SK-N-SH (cell line): Measurements from ENCODE around the gene PALLD. TPM values are rescaled to one million over a fixed set of nuclear protein-coding genes. Genes with fewer than 3 reads are reported as not detected.

Experiments used
- CTCF ChIA-PET: fragments of 300-600, 350-600 bp; formaldehyde crosslinking; extraction: SDS; loops from one replicate; lab custom pipeline; 2021; lab: Yijun Ruan, JAX
- POLR2A ChIA-PET: fragments of 350-600 bp; sonication (Branson Sonifier 250); formaldehyde crosslinking; extraction: SDS; loops from one replicate; lab custom pipeline; 2020; ENCODE audit warnings: antibody characterized with exemption, inconsistent platforms; lab: Yijun Ruan, JAX
- DNase-seq: peaks from one replicate; pipeline ENCODE4 v3.0.0; 2012
- H2AFZ ChIP-seq: fragments of 200-600 bp; sonication (generic); 2 replicates; pipeline ENCODE4 v1.8.1; 2016; ENCODE audit warnings: antibody characterized with exemption, mild to moderate bottlenecking, low read depth
- H3F3A ChIP-seq: fragments of 200-600 bp; sonication (generic); replicated peaks from 2 replicates; pipeline ENCODE3; 2016; ENCODE audit warnings: antibody characterized with exemption, mild to moderate bottlenecking; ENCODE audit not compliant: insufficient read depth
- H3K27ac ChIP-seq, 2 experiments: fragments of 200-500 bp in 1 of 2; fragments of 200-600 bp in 1 of 2; sonication (Bioruptor generic) in 1 of 2; sonication (generic), shearing (Covaris generic) in 1 of 2; 2 replicates each; pipeline versions ENCODE4 v1.5.1 to v1.6.1; 2014 to 2016; ENCODE audit warnings: low read depth in 2 of 2, inconsistent platforms in 1 of 2, low read length in 1 of 2, mild to moderate bottlenecking in 1 of 2, mixed read lengths in 1 of 2
- H3K27me3 ChIP-seq: fragments of 200-600 bp; sonication (generic), shearing (Covaris generic); 2 replicates; pipeline ENCODE4 v1.6.1; 2016; ENCODE audit warnings: mixed run types; ENCODE audit not compliant: insufficient read depth
- H3K36me3 ChIP-seq, 2 experiments: fragments of 200-500 bp in 1 of 2; fragments of 200-600 bp in 1 of 2; sonication (Bioruptor generic) in 1 of 2; sonication (generic) in 1 of 2; replicated peaks in 1 of 2; 2 replicates each; pipeline versions ENCODE3 to v1.5.1; 2014 to 2016; ENCODE audit warnings: low read length in 1 of 2, mild to moderate bottlenecking in 1 of 2; ENCODE audit not compliant: insufficient read depth in 2 of 2, control insufficient read depth in 1 of 2
- H3K4me1 ChIP-seq, 2 experiments: fragments of 200-500 bp in 1 of 2; fragments of 200-600 bp in 1 of 2; sonication (Bioruptor generic) in 1 of 2; sonication (generic), shearing (Covaris generic) in 1 of 2; 2 replicates each; pipeline versions ENCODE4 v1.5.1 to v1.6.1; 2014 to 2016; ENCODE audit warnings: low read depth in 1 of 2, low read length in 1 of 2, mixed run types in 1 of 2; ENCODE audit not compliant: insufficient read depth in 2 of 2, control insufficient read depth in 1 of 2
- H3K4me2 ChIP-seq: fragments of 200-600 bp; sonication (generic), shearing (Covaris generic); 2 replicates; pipeline ENCODE4 v1.6.1; 2017; ENCODE audit warnings: mixed run types
- H3K4me3 ChIP-seq, 2 experiments: fragments of 200-500 bp in 1 of 2; fragments of 200-600 bp in 1 of 2; sonication (Bioruptor generic) in 1 of 2; sonication (generic), shearing (Covaris generic) in 1 of 2; 2 replicates each; pipeline versions ENCODE4 v1.5.1 to v1.8.1; 2014 to 2016; ENCODE audit warnings: low read depth in 2 of 2, inconsistent platforms in 1 of 2, low read length in 1 of 2, mild to moderate bottlenecking in 1 of 2, mixed read lengths in 1 of 2, moderate library complexity in 1 of 2
- H3K79me2 ChIP-seq: fragments of 200-600 bp; sonication (generic); 2 replicates; pipeline ENCODE4 v1.8.1; 2017; ENCODE audit warnings: mild to moderate bottlenecking; ENCODE audit not compliant: insufficient read depth
- H3K9ac ChIP-seq: fragments of 200-600 bp; sonication (generic); 2 replicates; pipeline ENCODE4 v1.6.1; 2017; ENCODE audit warnings: mixed run types
- H3K9me2 ChIP-seq: fragments of 200-600 bp; sonication (generic); 2 replicates; pipeline ENCODE4 v1.6.1; 2017; ENCODE audit warnings: mixed run types
- H3K9me3 ChIP-seq: fragments of 200-600 bp; sonication (generic); 2 replicates; pipeline ENCODE4 v1.6.1; 2017; ENCODE audit warnings: mixed run types, mild to moderate bottlenecking, moderate library complexity
- H4K20me1 ChIP-seq: fragments of 200-600 bp; sonication (generic); 2 replicates; pipeline ENCODE4 v1.6.1; 2017; ENCODE audit warnings: mild to moderate bottlenecking, mixed run types; ENCODE audit not compliant: insufficient read depth
- EZH2phosphoT487 ChIP-seq: fragments of 200-600 bp; sonication (generic); IDR thresholded peaks from 2 replicates; pipeline ENCODE4 v1.6.1; 2017; ENCODE audit warnings: low read depth, mixed run types, mild to moderate bottlenecking, antibody characterized with exemption, moderate library complexity, borderline replicate concordance
- FOSL2 ChIP-seq: IDR thresholded peaks from 2 replicates; pipeline ENCODE4 v1.4.0; 2012; ENCODE audit warnings: low read depth, mild to moderate bottlenecking, moderate library complexity, borderline replicate concordance
- FOXM1 ChIP-seq: IDR thresholded peaks from 2 replicates; pipeline ENCODE4 v1.4.0; 2012; ENCODE audit warnings: low read depth, mild to moderate bottlenecking
- GABPA ChIP-seq: IDR thresholded peaks from 2 replicates; pipeline ENCODE4 v1.4.0; 2012; ENCODE audit warnings: low read depth, mild to moderate bottlenecking
- GATA2 ChIP-seq: sonication (generic); formaldehyde crosslinking; IDR thresholded peaks from 2 replicates; pipeline ENCODE4 v1.5.0; 2020; ENCODE audit warnings: mild to moderate bottlenecking, missing genetic modification reagents
- IRF3 ChIP-seq: fragments of 150-350 bp; IDR thresholded peaks from 2 replicates; pipeline ENCODE4 v1.6.1; 2016; ENCODE audit warnings: mild to moderate bottlenecking, low read depth, low read length
- MAX ChIP-seq: IDR thresholded peaks from 2 replicates; pipeline ENCODE4 v1.4.0; 2012; ENCODE audit warnings: low read depth
- MEF2A ChIP-seq: IDR thresholded peaks from 2 replicates; pipeline ENCODE4 v1.4.0; 2012; ENCODE audit warnings: low read depth, borderline replicate concordance
- MXI1 ChIP-seq: IDR thresholded peaks from 2 replicates; pipeline ENCODE4 v1.6.1; 2012; ENCODE audit warnings: mild to moderate bottlenecking, low read depth, low read length, improper control_type of control experiment
- PBX3 ChIP-seq: IDR thresholded peaks from 2 replicates; pipeline ENCODE4; 2012
- POLR2AphosphoS5 ChIP-seq: IDR thresholded peaks from 2 replicates; pipeline ENCODE4 v1.6.1; 2012; ENCODE audit warnings: low read depth, low read length
- RCOR1 ChIP-seq: fragments of 150-350 bp; IDR thresholded peaks from 2 replicates; pipeline ENCODE4 v1.6.1; 2017; ENCODE audit warnings: antibody characterized with exemption, low read length
- REST ChIP-seq: IDR thresholded peaks from 2 replicates; pipeline ENCODE4 v1.6.1; 2012; ENCODE audit warnings: mild to moderate bottlenecking, low read depth, low read length, moderate library complexity
- TAF1 ChIP-seq: IDR thresholded peaks from 2 replicates; pipeline ENCODE4 v1.6.1; 2012; ENCODE audit warnings: low read depth, mild to moderate bottlenecking, low read length, moderate library complexity, borderline replicate concordance
- TCF12 ChIP-seq: IDR thresholded peaks from 2 replicates; pipeline ENCODE4 v1.4.0; 2012
- USF2 ChIP-seq: fragments of 150-350 bp; IDR thresholded peaks from 2 replicates; pipeline ENCODE4 v1.6.1; 2017; ENCODE audit warnings: antibody characterized with exemption, low read length, low read depth, borderline replicate concordance
- YY1 ChIP-seq: IDR thresholded peaks from 2 replicates; pipeline ENCODE4 v1.4.0; 2012; ENCODE audit warnings: low read depth, mild to moderate bottlenecking
- ZBTB33 ChIP-seq: IDR thresholded peaks from 2 replicates; pipeline ENCODE4 v1.4.0; 2012; ENCODE audit warnings: low read depth, borderline replicate concordance
- WGBS: methylation state at CpG from one replicate; pipeline ENCODE4 v1.1.6; 2017; ENCODE audit warnings: low lambda C conversion rate; 5-methylcytosine and 5-hydroxymethylcytosine counted together
- polyA plus RNA-seq, 3 experiments: library from polyadenylated mRNA; depleted of rRNA; stranded (reverse); fragments of >200 nt; gene quantifications; 2 replicates each; pipeline ENCODE4 v1.2.3, GENCODE V29; 2012

The PALLD gene
- polyA plus RNA-seq, 1 of the 3 experiments (the other 2 are of a cell fraction) = 33.0 TPM

- Histone ChIP-seq H4K20me1 (no peaks in the 10 kb centered on the region), H3F3A (no peaks in the 10 kb centered on the region), H3K79me2 (no peaks in the 10 kb centered on the region)
- POLR2A ChIA-PET = no interaction called here
- no peak for TF ChIP-seq RCOR1
- no peak for TF ChIP-seq TAF1
- no peak for TF ChIP-seq USF2
- TF ChIP-seq ZBTB33 = no peak
- TF ChIP-seq GABPA = no peak
- TF ChIP-seq FOSL2 = no peak
- no peak for TF ChIP-seq MAX
- no peak for TF ChIP-seq POLR2AphosphoS5
- TF ChIP-seq, all 33 proteins: peak for 0
- WGBS = 98% methylated on average over 4 of the region's 4 CpGs
- Histone ChIP-seq H3K9me3 (peaks cover 4% of the 10 kb centered on the region; the same call in 1 of the 2 replicates), H3K27me3 (no peaks in the 10 kb centered on the region), H3K4me2 (no peak overlapping the region), H3K9me2 (no peaks in the 10 kb centered on the region), H3K4me3 (no peak overlapping the region), H3K4me1 (no peaks in the 10 kb centered on the region; a peak in 1 of 4 replicates), H3K9ac (no peak overlapping the region), H3K36me3 (peaks cover 0 to 7% of the 10 kb centered on the region in 2 experiments), H3K27ac (no peak overlapping the region), H2AFZ (no peak overlapping the region)
- CTCF ChIA-PET = interaction anchor here (1.1 kb wide), 1 partner anchor 141 kb away, joined by 3 read pairs; no protein-coding TSS in a partner anchor
- no peak for DNase-seq
Observed at GRCh38 chr4:168781341-168781740, 284.5 kb downstream of the PALLD start.

- Histone ChIP-seq H3K9me3 (no peaks in the 10 kb centered on the region), H3K27me3 (no peaks in the 10 kb centered on the region), H3K36me3 (peaks cover 0 to 4% of the 10 kb centered on the region in 2 experiments), H2AFZ (no peak overlapping the region), H3F3A (no peaks in the 10 kb centered on the region), H3K79me2 (no peaks in the 10 kb centered on the region), H3K27ac (no peak overlapping the region), H4K20me1 (no peaks in the 10 kb centered on the region), H3K9ac (no peak overlapping the region), H3K4me3 (no peak overlapping the region), H3K4me2 (no peak overlapping the region), H3K9me2 (no peaks in the 10 kb centered on the region), H3K4me1 (no peaks in the 10 kb centered on the region; a peak in 1 of 4 replicates)
- DNase-seq = no peak
- ChIA-PET CTCF (interaction anchor here (1.1 kb wide), 1 partner anchor 140 kb away, joined by 3 read pairs; no protein-coding TSS in a partner anchor), POLR2A (no interaction called here)
- WGBS = 87% methylated on average over 4 of the region's 4 CpGs
- TF ChIP-seq PBX3 (no peak), MEF2A (no peak), MXI1 (no peak), YY1 (no peak), POLR2AphosphoS5 (no peak), IRF3 (no peak), GATA2 (CRISPR knock-in tag) (no peak), EZH2phosphoT487 (no peak), FOXM1 (no peak), REST (no peak), TCF12 (no peak)
Observed at GRCh38 chr4:168781926-168782325, 285.1 kb downstream of the PALLD start.
